H7 (cell line): Measurements from ENCODE around the gene SLC17A9. TPM values are rescaled to one million over a fixed set of nuclear protein-coding genes. Genes with fewer than 3 reads are reported as not detected.

Source experiments
- DNase-seq: peaks from one replicate; pipeline ENCODE4 v3.0.0; 2012
- H3K27me3 ChIP-seq: 2 replicates; pipeline ENCODE4 v1.6.0; 2011; ENCODE audit warnings: mild to moderate bottlenecking, low read length; ENCODE audit not compliant: control insufficient read depth, insufficient read depth
- H3K36me3 ChIP-seq: replicated peaks from 2 replicates; pipeline ENCODE4 v1.5.1; 2011; ENCODE audit warnings: low read length; ENCODE audit not compliant: control insufficient read depth, insufficient read depth
- H3K4me3 ChIP-seq: 2 replicates; pipeline ENCODE4 v1.5.1; 2011; ENCODE audit warnings: low read depth, mild to moderate bottlenecking, control low read depth, low read length, moderate library complexity; ENCODE audit not compliant: insufficient read depth
- total RNA-seq: library from RNA; depleted of rRNA; stranded (reverse); fragments of >200 nt; shearing (Covaris generic); gene quantifications from 2 replicates; pipeline ENCODE4 v1.2.3, GENCODE V29; 2014

Gene SLC17A9
- total RNA-seq, 1 experiment from 2014 or later = 32.6 TPM

- Histone ChIP-seq H3K27me3 (no peaks in the 10 kb centered on the region), H3K4me3 (peak within 1 kb of the TSS; percentile 96), H3K36me3 (no peaks in the 10 kb centered on the region)
- peak; percentile 97 for DNase-seq
Observed at GRCh38 chr20:62926229-62927127, 26.0 kb upstream of the SLC17A9 start, which contains the start of gene DIDO1. Gene DIDO1, minus strand, starts transcription at chr20:62926505.

- no peak for DNase-seq
- H3K27me3 ChIP-seq = no peaks in the 10 kb centered on the region
- H3K4me3 ChIP-seq = peak overlapping the region; percentile 96
- no peaks in the 10 kb centered on the region for H3K36me3 ChIP-seq
Observed at GRCh38 chr20:62927128-62927705, 25.3 kb upstream of the SLC17A9 start.

- Histone ChIP-seq H3K36me3 (no peaks in the 10 kb centered on the region), H3K4me3 (peak overlapping the region; percentile 96), H3K27me3 (no peaks in the 10 kb centered on the region)
- DNase-seq = peak; percentile 82
Observed at GRCh38 chr20:62928246-62928939, 24.1 kb upstream of the SLC17A9 start.

- Histone ChIP-seq H3K36me3 (peaks cover 2% of the 10 kb centered on the region; the same call in 1 of the 2 replicates), H3K4me3 (peak overlapping the region; percentile 41), H3K27me3 (no peaks in the 10 kb centered on the region)
- DNase-seq = peak; percentile 94
Observed at GRCh38 chr20:62929051-62929538, 23.4 kb upstream of the SLC17A9 start.

GRCh38 chr20:62931464-62931863 is 21.0 kb upstream of the SLC17A9 start:
- DNase-seq = no peak
- H3K27me3 ChIP-seq = no peaks in the 10 kb centered on the region
- H3K4me3 ChIP-seq = no peak overlapping the region
- peaks cover 20% of the 10 kb centered on the region for H3K36me3 ChIP-seq

- H3K4me3 ChIP-seq = no peak overlapping the region
Observed at GRCh38 chr20:62933966-62934365, 18.5 kb upstream of the SLC17A9 start.

GRCh38 chr20:62935204-62935967 is 17.1 kb upstream of the SLC17A9 start:
- H3K36me3 ChIP-seq = peaks cover 21% of the 10 kb centered on the region
- no peak overlapping the region for H3K4me3 ChIP-seq
- H3K27me3 ChIP-seq = no peaks in the 10 kb centered on the region
- DNase-seq = no peak

More at GRCh38 chr20:62933966-62934365, 18.5 kb upstream of the SLC17A9 start:
- Histone ChIP-seq H3K27me3 (no peaks in the 10 kb centered on the region), H3K36me3 (peaks cover 21% of the 10 kb centered on the region)
- no peak for DNase-seq

- DNase-seq = no peak
- H3K36me3 ChIP-seq = peaks cover 21% of the 10 kb centered on the region
Observed at GRCh38 chr20:62935968-62936585, 16.4 kb upstream of the SLC17A9 start.

GRCh38 chr20:62937268-62938104 is 15.0 kb upstream of the SLC17A9 start:
- peaks cover 23% of the 10 kb centered on the region for H3K36me3 ChIP-seq
- DNase-seq = peak; percentile 98
- peak overlapping the region; percentile 98 for H3K4me3 ChIP-seq
- no peaks in the 10 kb centered on the region for H3K27me3 ChIP-seq

More at GRCh38 chr20:62935968-62936585, 16.4 kb upstream of the SLC17A9 start:
- H3K27me3 ChIP-seq = no peaks in the 10 kb centered on the region
- no peak overlapping the region; the same call in 1 of the 2 replicates for H3K4me3 ChIP-seq

GRCh38 chr20:62938105-62938888 is 14.2 kb upstream of the SLC17A9 start, which contains the start of gene GID8:
Gene GID8, plus strand, starts transcription at chr20:62938147. Its CDS starts 3,356 bp downstream, at chr20:62941503.
- Histone ChIP-seq H3K4me3 (peak within 1 kb of the TSS; percentile 98), H3K36me3 (peaks cover 26% of the 10 kb centered on the region), H3K27me3 (no peaks in the 10 kb centered on the region)
- peak; percentile 88 for DNase-seq

- DNase-seq = no peak
Observed at GRCh38 chr20:62940875-62941274, 11.6 kb upstream of the SLC17A9 start.

GRCh38 chr20:62941792-62942191 is 10.7 kb upstream of the SLC17A9 start:
- Histone ChIP-seq H3K27me3 (no peaks in the 10 kb centered on the region), H3K36me3 (peaks cover 32% of the 10 kb centered on the region), H3K4me3 (no peak overlapping the region)
- no peak for DNase-seq

More at GRCh38 chr20:62940875-62941274, 11.6 kb upstream of the SLC17A9 start:
- H3K4me3 ChIP-seq = no peak overlapping the region
- no peaks in the 10 kb centered on the region for H3K27me3 ChIP-seq
- H3K36me3 ChIP-seq = peaks cover 28% of the 10 kb centered on the region
